OCI-LY7 (cell line): ENCODE results near the gene PDXDC1.
"Not testable (repeated sequence)": the region's sequence is repeated elsewhere in the genome, so short reads cannot be mapped to it uniquely, and the experiment has no call there.

Experiments
- EZH2phosphoT487 ChIP-seq: fragments of 200-600 bp; sonication (generic); IDR thresholded peaks from 2 replicates; pipeline ENCODE4 v1.6.1; 2018; ENCODE audit warnings: low read depth, borderline replicate concordance, mild to moderate bottlenecking, mixed run types, antibody characterized with exemption, low read length, moderate library complexity, mixed read lengths
- TF ChIP-seq, protein P1 (sequence below): fragments of 200-600 bp; sonication (generic); conservative IDR thresholded peaks from 2 replicates; pipeline ENCODE4 v1.5.1; 2014; ENCODE audit warnings: mild to moderate bottlenecking, antibody characterized with exemption, low read length, moderate library complexity, mixed read lengths

DNA sequence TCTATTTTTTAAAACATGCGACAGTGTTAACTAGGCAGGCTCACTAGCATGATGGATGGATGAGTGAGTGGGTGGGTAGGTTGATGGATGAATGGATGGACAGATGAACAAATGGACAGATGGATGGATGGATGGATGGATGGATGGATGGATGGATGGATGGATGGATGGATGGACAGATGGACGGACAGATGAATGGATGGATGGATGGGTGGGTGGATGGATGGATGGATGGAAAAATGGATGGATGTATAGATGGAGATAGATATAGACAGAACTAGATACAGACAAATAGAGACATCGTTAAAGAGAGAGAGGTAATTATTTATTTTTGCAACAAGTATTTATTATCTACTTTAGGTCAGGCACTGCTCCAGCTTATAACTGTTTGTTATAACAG lies 205.1 kb downstream of the PDXDC1 start:
- TF ChIP-seq, protein P1, sequence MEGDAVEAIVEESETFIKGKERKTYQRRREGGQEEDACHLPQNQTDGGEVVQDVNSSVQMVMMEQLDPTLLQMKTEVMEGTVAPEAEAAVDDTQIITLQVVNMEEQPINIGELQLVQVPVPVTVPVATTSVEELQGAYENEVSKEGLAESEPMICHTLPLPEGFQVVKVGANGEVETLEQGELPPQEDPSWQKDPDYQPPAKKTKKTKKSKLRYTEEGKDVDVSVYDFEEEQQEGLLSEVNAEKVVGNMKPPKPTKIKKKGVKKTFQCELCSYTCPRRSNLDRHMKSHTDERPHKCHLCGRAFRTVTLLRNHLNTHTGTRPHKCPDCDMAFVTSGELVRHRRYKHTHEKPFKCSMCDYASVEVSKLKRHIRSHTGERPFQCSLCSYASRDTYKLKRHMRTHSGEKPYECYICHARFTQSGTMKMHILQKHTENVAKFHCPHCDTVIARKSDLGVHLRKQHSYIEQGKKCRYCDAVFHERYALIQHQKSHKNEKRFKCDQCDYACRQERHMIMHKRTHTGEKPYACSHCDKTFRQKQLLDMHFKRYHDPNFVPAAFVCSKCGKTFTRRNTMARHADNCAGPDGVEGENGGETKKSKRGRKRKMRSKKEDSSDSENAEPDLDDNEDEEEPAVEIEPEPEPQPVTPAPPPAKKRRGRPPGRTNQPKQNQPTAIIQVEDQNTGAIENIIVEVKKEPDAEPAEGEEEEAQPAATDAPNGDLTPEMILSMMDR: not testable (repeated sequence)
- TF ChIP-seq EZH2phosphoT487: not testable (repeated sequence)
